CD14-positive monocyte (primary cell): ENCODE measurements around the gene RPS24. TPM values are rescaled to one million over a fixed set of nuclear protein-coding genes. Genes with fewer than 3 reads are reported as not detected.

Experiments used
- DNase-seq, 3 donors: peaks; one replicate each; pipeline ENCODE4 v3.0.0-alpha.2; 2011 to 2022
- H2AFZ ChIP-seq: 2 replicates; pipeline ENCODE4 v1.6.0; 2012; ENCODE audit warnings: mild to moderate bottlenecking, low read depth, low read length, inconsistent platforms; ENCODE audit not compliant: insufficient read depth, poor library complexity, severe bottlenecking
- H3K27ac ChIP-seq, 2 donors: 1 replicate in 1 of 2; 2 replicates in 1 of 2; pipeline ENCODE4 v1.5.1; 2012 to 2013; ENCODE audit warnings: low read length in 2 of 2, control low read depth in 1 of 2, inconsistent platforms in 1 of 2, low read depth in 1 of 2, mild to moderate bottlenecking in 1 of 2
- H3K27me3 ChIP-seq, 2 donors: one replicate each; pipeline versions ENCODE4 v1.6.0 to v1.6.1; 2011 to 2013; ENCODE audit warnings: low read length in 2 of 2; ENCODE audit not compliant: control insufficient read depth in 2 of 2, insufficient read depth in 2 of 2
- H3K36me3 ChIP-seq, 2 donors: replicated peaks in 1 of 2; 1 replicate in 1 of 2; 2 replicates in 1 of 2; pipeline versions ENCODE4 v1.5.1 to v1.6.1; 2012 to 2013; ENCODE audit warnings: low read length in 2 of 2, control low read depth in 1 of 2, inconsistent platforms in 1 of 2, mild to moderate bottlenecking in 1 of 2; ENCODE audit not compliant: insufficient read depth in 2 of 2, control insufficient read depth in 1 of 2
- H3K4me1 ChIP-seq, 2 donors: 1 replicate in 1 of 2; 2 replicates in 1 of 2; pipeline versions ENCODE4 v1.5.1 to v1.6.1; 2012 to 2013; ENCODE audit warnings: low read length in 2 of 2, control low read depth in 1 of 2, inconsistent platforms in 1 of 2, mild to moderate bottlenecking in 1 of 2, moderate library complexity in 1 of 2; ENCODE audit not compliant: insufficient read depth in 2 of 2, control insufficient read depth in 1 of 2
- H3K4me2 ChIP-seq: replicated peaks from 2 replicates; pipeline ENCODE3; 2012; ENCODE audit warnings: low read length, moderate library complexity, mild to moderate bottlenecking; ENCODE audit not compliant: poor library complexity, severe bottlenecking; ENCODE audit errors: extremely low read depth
- H3K4me3 ChIP-seq, 3 experiments: fragments of 200-600 bp in 1 of 3; sonication (generic) in 1 of 3; replicated peaks in 1 of 3; 1 replicate in 2 of 3; 2 replicates in 1 of 3; pipeline ENCODE4 v1.5.1; 2011 to 2013; ENCODE audit warnings: low read length in 3 of 3, mild to moderate bottlenecking in 3 of 3, control low read depth in 2 of 3, low read depth in 2 of 3, inconsistent platforms in 1 of 3, moderate library complexity in 1 of 3
- H3K79me2 ChIP-seq: 2 replicates; pipeline ENCODE4 v1.6.0; 2012; ENCODE audit warnings: mild to moderate bottlenecking, control low read depth, inconsistent platforms, low read length, moderate library complexity; ENCODE audit not compliant: insufficient read depth
- H3K9ac ChIP-seq: 2 replicates; pipeline ENCODE4 v1.6.0; 2017; ENCODE audit warnings: low read length, mild to moderate bottlenecking; ENCODE audit not compliant: insufficient read depth, poor library complexity, severe bottlenecking
- H3K9me3 ChIP-seq, 2 donors: replicated peaks in 1 of 2; 1 replicate in 1 of 2; 2 replicates in 1 of 2; pipeline versions ENCODE4 v1.5.1 to v1.6.1; 2012 to 2013; ENCODE audit warnings: low read length in 2 of 2, control low read depth in 1 of 2; ENCODE audit not compliant: control insufficient read depth in 1 of 2, insufficient read depth in 1 of 2
- H4K20me1 ChIP-seq: 2 replicates; pipeline ENCODE4 v1.6.0; 2012; ENCODE audit warnings: mild to moderate bottlenecking, low read length, control low read depth, moderate library complexity; ENCODE audit not compliant: insufficient read depth
- H3K27ac Mint-ChIP-seq, 7 donors: one replicate each; pipeline ENCODE4 v1.8.0; 2020; ENCODE audit warnings: mild to moderate bottlenecking in 7 of 7, mixed read lengths in 7 of 7, moderate library complexity in 6 of 7, inconsistent platforms in 2 of 7
- H3K27me3 Mint-ChIP-seq, 3 donors: one replicate each; pipeline ENCODE4 v1.8.0; 2021 to 2022; ENCODE audit warnings: low read depth in 3 of 3, mild to moderate bottlenecking in 3 of 3, mixed read lengths in 3 of 3, moderate library complexity in 3 of 3, inconsistent platforms in 1 of 3
- H3K36me3 Mint-ChIP-seq, 2 donors: one replicate each; pipeline ENCODE4 v1.8.0; 2020; ENCODE audit warnings: mixed read lengths in 2 of 2, inconsistent platforms in 1 of 2, mild to moderate bottlenecking in 1 of 2
- H3K4me1 Mint-ChIP-seq: one replicate; pipeline ENCODE4 v1.8.0; 2020; ENCODE audit warnings: mild to moderate bottlenecking, mixed read lengths
- H3K4me3 Mint-ChIP-seq, 2 donors: one replicate each; pipeline ENCODE4 v1.8.0; 2020; ENCODE audit warnings: mild to moderate bottlenecking in 2 of 2, mixed read lengths in 2 of 2, moderate library complexity in 1 of 2
- H3K9me3 Mint-ChIP-seq, 7 donors: one replicate each; pipeline ENCODE4 v1.8.0; 2020 to 2022; ENCODE audit warnings: mixed read lengths in 7 of 7, mild to moderate bottlenecking in 6 of 7, moderate library complexity in 6 of 7, inconsistent platforms in 2 of 7
- WGBS: methylation state at CpG from one replicate; pipeline ENCODE4 v1.1.5; 2013; ENCODE audit warnings: missing lambda C conversion rate; ENCODE audit not compliant: insufficient coverage; 5-methylcytosine and 5-hydroxymethylcytosine counted together
- intact Hi-C, 2 donors: fragments of 100-400 bp; cut with micrococcal nuclease; formaldehyde crosslinking; loops; one replicate each; pipeline versions ENCODE4 v1.15.0 to v1.15.1; 2023
- polyA plus RNA-seq, 3 donors: library from polyadenylated mRNA; depleted of rRNA in 1 of 3; unstranded in 2 of 3; stranded (reverse) in 1 of 3; fragments of 300-500 nt in 2 of 3; fragments of >200 nt in 1 of 3; fragmentation: Illumina TruSeq in 2 of 3; gene quantifications; 1 replicate in 2 of 3; 2 replicates in 1 of 3; pipeline ENCODE4 v1.2.3, GENCODE V29; 2012 to 2021
- TF ChIP-seq, protein P1 (sequence below): fragments of 200-600 bp; IDR thresholded peaks from one replicate; pipeline ENCODE4 v1.8.0; 2022; ENCODE audit warnings: antibody characterized with exemption, mild to moderate bottlenecking

RPS24 gene
- polyA plus RNA-seq, 3 donors = 801 to 2,073 (median 840) TPM

DNA sequence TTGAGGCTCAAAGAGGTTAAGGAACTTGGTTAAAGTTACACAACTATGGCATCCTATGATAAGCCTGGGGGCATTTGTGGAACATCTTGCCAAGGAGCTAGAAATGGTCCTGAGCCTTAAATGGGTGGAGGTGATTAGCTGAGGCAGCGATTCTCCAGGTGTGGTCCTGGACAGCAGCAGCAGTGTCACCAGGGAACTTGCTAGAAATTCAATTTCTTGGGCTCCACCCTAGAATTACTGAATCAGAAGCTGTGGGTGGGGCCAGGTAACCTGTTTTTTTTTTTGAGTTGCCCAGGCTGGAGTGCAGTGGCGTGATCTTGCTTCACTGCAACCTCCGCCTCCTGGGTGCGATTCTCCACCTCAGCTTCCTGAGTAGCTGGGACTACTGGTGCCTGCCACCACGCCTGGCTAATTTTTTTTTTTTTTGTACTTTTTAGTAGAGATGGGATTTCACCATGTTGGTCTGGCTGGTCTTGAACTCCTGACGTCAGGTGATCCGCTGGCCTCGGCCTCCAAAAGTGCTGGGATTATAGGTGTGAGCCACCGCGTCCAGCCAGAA is 13.1 kb downstream of the RPS24 start:
- intact Hi-C loops = loop anchor here (2.0 to 10.0 kb wide), 5 partner anchors 266 to 1151 kb away; no protein-coding TSS in a partner anchor

DNA sequence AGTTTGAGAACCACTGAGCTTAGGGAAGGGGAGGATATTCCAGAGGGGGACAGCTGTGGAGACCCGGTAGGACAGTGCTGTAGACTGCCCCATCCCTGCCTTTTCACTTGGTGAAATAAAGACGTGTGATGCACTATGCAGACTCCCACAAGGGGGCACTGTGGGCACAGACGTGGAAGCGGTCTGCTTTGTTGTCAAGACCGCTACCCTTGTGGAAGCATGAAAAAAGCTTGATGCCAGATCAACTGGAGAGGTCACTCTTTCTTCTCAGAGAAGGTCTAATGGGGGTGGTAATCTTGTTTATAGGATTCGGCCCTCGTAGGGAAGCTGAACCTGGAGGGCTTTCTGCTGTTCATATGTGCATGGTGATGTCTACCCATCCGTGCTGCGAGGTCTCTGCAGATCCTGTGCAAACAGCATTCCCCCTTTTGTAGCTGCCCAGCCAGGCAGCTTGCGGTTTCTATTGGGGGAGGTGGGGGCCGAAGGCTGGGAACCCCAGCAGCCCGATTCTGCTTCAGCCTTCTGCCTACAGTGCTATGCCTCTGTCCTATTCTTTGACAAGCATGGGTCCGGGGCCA is 13.7 kb downstream of the RPS24 start:
- H3K9me3 ChIP-seq = no peaks in the 10 kb centered on the region
- peaks cover 4 to 11% of the 10 kb centered on the region in 2 donors for H3K36me3 ChIP-seq
- Mint-ChIP-seq H3K4me1 (peaks cover 19% of the 10 kb centered on the region), H3K27ac (peak overlapping the region in 1 of 7 donors; percentile 57), H3K27me3 (peaks cover 0 to 2% (median 1%) of the 10 kb centered on the region in 3 donors), H3K36me3 (peaks cover 5 to 6% of the 10 kb centered on the region in 2 donors), H3K4me3 (peak overlapping the region in 1 of 2 donors; percentile 20), H3K9me3 (peaks cover 0 to 2% (median 0%) of the 10 kb centered on the region in 7 donors)
- 26% methylated on average over 10 of the region's 13 CpGs for WGBS
- H2AFZ ChIP-seq = no peak overlapping the region
- no peak overlapping the region for H3K4me2 ChIP-seq
- no peaks in the 10 kb centered on the region for H3K79me2 ChIP-seq
- no peaks in the 10 kb centered on the region for H3K27me3 ChIP-seq
- no peak overlapping the region for H3K4me3 ChIP-seq
- H4K20me1 ChIP-seq = peaks cover 13% of the 10 kb centered on the region
- DNase-seq = peak; percentile 54 to 65 (median 65)
- peaks cover 0 to 8% of the 10 kb centered on the region in 2 donors for H3K4me1 ChIP-seq
- no peak overlapping the region for H3K27ac ChIP-seq
- TF ChIP-seq, protein P1, sequence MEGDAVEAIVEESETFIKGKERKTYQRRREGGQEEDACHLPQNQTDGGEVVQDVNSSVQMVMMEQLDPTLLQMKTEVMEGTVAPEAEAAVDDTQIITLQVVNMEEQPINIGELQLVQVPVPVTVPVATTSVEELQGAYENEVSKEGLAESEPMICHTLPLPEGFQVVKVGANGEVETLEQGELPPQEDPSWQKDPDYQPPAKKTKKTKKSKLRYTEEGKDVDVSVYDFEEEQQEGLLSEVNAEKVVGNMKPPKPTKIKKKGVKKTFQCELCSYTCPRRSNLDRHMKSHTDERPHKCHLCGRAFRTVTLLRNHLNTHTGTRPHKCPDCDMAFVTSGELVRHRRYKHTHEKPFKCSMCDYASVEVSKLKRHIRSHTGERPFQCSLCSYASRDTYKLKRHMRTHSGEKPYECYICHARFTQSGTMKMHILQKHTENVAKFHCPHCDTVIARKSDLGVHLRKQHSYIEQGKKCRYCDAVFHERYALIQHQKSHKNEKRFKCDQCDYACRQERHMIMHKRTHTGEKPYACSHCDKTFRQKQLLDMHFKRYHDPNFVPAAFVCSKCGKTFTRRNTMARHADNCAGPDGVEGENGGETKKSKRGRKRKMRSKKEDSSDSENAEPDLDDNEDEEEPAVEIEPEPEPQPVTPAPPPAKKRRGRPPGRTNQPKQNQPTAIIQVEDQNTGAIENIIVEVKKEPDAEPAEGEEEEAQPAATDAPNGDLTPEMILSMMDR = peak; percentile 90
- H3K9ac ChIP-seq = no peak overlapping the region
- intact Hi-C loops = loop anchor here (2.0 to 10.0 kb wide), 5 partner anchors 265 to 1150 kb away; no protein-coding TSS in a partner anchor

More for the DNA sequence above, 13.1 kb downstream of the RPS24 start:
- H3K27me3 ChIP-seq = no peaks in the 10 kb centered on the region
- no peak for DNase-seq
- 93% methylated on average over 6 of the region's 10 CpGs for WGBS
- H3K9ac ChIP-seq = no peak overlapping the region
- Mint-ChIP-seq H3K36me3 (peaks cover 11 to 12% of the 10 kb centered on the region in 2 donors), H3K9me3 (peaks cover 0 to 2% (median 0%) of the 10 kb centered on the region in 7 donors), H3K27me3 (peaks cover 0 to 2% (median 1%) of the 10 kb centered on the region in 3 donors), H3K4me1 (peaks cover 19% of the 10 kb centered on the region), H3K27ac (peak overlapping the region in 1 of 7 donors; percentile 57), H3K4me3 (no peak overlapping the region)
- no peaks in the 10 kb centered on the region for H3K79me2 ChIP-seq
- no peak overlapping the region for H2AFZ ChIP-seq
- peaks cover 0 to 8% of the 10 kb centered on the region in 2 donors for H3K4me1 ChIP-seq
- TF ChIP-seq, protein P1 = no peak
- no peaks in the 10 kb centered on the region for H3K9me3 ChIP-seq
- H4K20me1 ChIP-seq = peaks cover 20% of the 10 kb centered on the region
- no peak overlapping the region for H3K4me2 ChIP-seq
- H3K4me3 ChIP-seq = no peak overlapping the region
- H3K27ac ChIP-seq = no peak overlapping the region
- H3K36me3 ChIP-seq = peaks cover 10 to 17% of the 10 kb centered on the region in 2 donors
